ENCODE measurements around the gene ZNF600. TPM values are rescaled to one million over a fixed set of nuclear protein-coding genes. Genes with fewer than 3 reads are reported as not detected.
A peak's percentile ranks its signal among the peaks of the same experiment; 100 is the strongest.
"Not testable (repeated sequence)": the region's sequence is repeated elsewhere in the genome, so short reads cannot be mapped to it uniquely, and the experiment has no call there.

The ZNF600 gene
- 10 to 100 TPM; 11.5 to 35.2 TPM for total RNA-seq

GRCh38 chr19:52786464-52787354 lies at the start of gene ZNF600:
TSS of gene ZNF600 (minus strand) at chr19:52786791. CDS start at chr19:52778888, 7,903 bp downstream.
- H3K36me3 Mint-ChIP-seq = peaks cover 32% of the 10 kb centered on the region
- peak; percentile 91 for DNase-seq (ENCODE audit: low spot score)
- peaks cover 32 to 48% of the 10 kb centered on the region in 2 donors for H3K4me1 Mint-ChIP-seq (ENCODE audit: low read depth in 2 of 2)
- peak within 1 kb of the TSS; percentile 61 to 90 for H3K27ac Mint-ChIP-seq
- H3K4me3 Mint-ChIP-seq = peak within 1 kb of the TSS; percentile 87
- H3K27me3 Mint-ChIP-seq, H3K9me3 Mint-ChIP-seq: not testable (repeated sequence)
- peak; percentile 99 to 100 for ATAC-seq

GRCh38 chr19:52834289-52834688 lies 47.7 kb upstream of the ZNF600 start:
- H3K27me3 Mint-ChIP-seq; ATAC-seq; H3K4me3 Mint-ChIP-seq; DNase-seq (ENCODE audit: low spot score): not testable (repeated sequence)
- Mint-ChIP-seq H3K4me1 (ENCODE audit: low read depth in 2 of 2) (peaks cover 13 to 24% of the 10 kb centered on the region in 2 donors), H3K27ac (peak overlapping the region; percentile 79 to 94), H3K36me3 (peaks cover 53% of the 10 kb centered on the region), H3K9me3 (peaks cover 21% of the 10 kb centered on the region)

GRCh38 chr19:52833541-52833940 lies 47.0 kb upstream of the ZNF600 start:
- peaks cover 13 to 24% of the 10 kb centered on the region in 2 donors for H3K4me1 Mint-ChIP-seq (ENCODE audit: low read depth in 2 of 2)

GRCh38 chr19:52829866-52830265 lies 43.3 kb upstream of the ZNF600 start:
- H3K27ac Mint-ChIP-seq, H3K4me3 Mint-ChIP-seq: not testable (repeated sequence)

More at GRCh38 chr19:52833541-52833940, 47.0 kb upstream of the ZNF600 start:
- DNase-seq (ENCODE audit: low spot score) = peak; percentile 65
- H3K4me3 Mint-ChIP-seq = peak overlapping the region; percentile 57
- H3K36me3 Mint-ChIP-seq = peaks cover 48% of the 10 kb centered on the region
- H3K27me3 Mint-ChIP-seq = not testable (repeated sequence)
- H3K27ac Mint-ChIP-seq = peak overlapping the region; percentile 79 to 94
- ATAC-seq = peak; percentile 54 to 70
- H3K9me3 Mint-ChIP-seq = peaks cover 21% of the 10 kb centered on the region

GRCh38 chr19:52825765-52826164 lies 39.2 kb upstream of the ZNF600 start:
- ATAC-seq = no peak
- H3K27ac Mint-ChIP-seq = no peak overlapping the region

More at GRCh38 chr19:52829866-52830265, 43.3 kb upstream of the ZNF600 start:
- not testable (repeated sequence) for DNase-seq (ENCODE audit: low spot score); ATAC-seq; H3K27me3 Mint-ChIP-seq; H3K9me3 Mint-ChIP-seq
- Mint-ChIP-seq H3K36me3 (peaks cover 20% of the 10 kb centered on the region), H3K4me1 (ENCODE audit: low read depth in 2 of 2) (peaks cover 13 to 24% of the 10 kb centered on the region in 2 donors)

GRCh38 chr19:52823676-52824075 lies 37.1 kb upstream of the ZNF600 start:
- H3K9me3 Mint-ChIP-seq = peaks cover 3% of the 10 kb centered on the region

More at GRCh38 chr19:52825765-52826164, 39.2 kb upstream of the ZNF600 start:
- Mint-ChIP-seq H3K9me3 (peaks cover under 1% of the 10 kb centered on the region), H3K36me3 (peaks cover 8% of the 10 kb centered on the region), H3K4me1 (ENCODE audit: low read depth in 2 of 2) (peaks cover 3 to 5% of the 10 kb centered on the region in 2 donors), H3K27me3 (no peaks in the 10 kb centered on the region), H3K4me3 (no peak overlapping the region)
- DNase-seq (ENCODE audit: low spot score) = no peak

GRCh38 chr19:52821204-52821960 lies 34.8 kb upstream of the ZNF600 start, which contains the start of gene ZNF28:
TSS of gene ZNF28 (minus strand) at chr19:52821633. CDS start at chr19:52817958, 3,675 bp downstream.
- ATAC-seq = peak; percentile 100
- H3K4me3 Mint-ChIP-seq = peak within 1 kb of the TSS; percentile 94
- peak within 1 kb of the TSS; percentile 64 to 90 for H3K27ac Mint-ChIP-seq
- peaks cover 13 to 23% of the 10 kb centered on the region in 2 donors for H3K4me1 Mint-ChIP-seq (ENCODE audit: low read depth in 2 of 2)
- DNase-seq (ENCODE audit: low spot score) = peak; percentile 84
- peaks cover 16% of the 10 kb centered on the region for H3K36me3 Mint-ChIP-seq
- not testable (repeated sequence) for H3K27me3 Mint-ChIP-seq, H3K9me3 Mint-ChIP-seq

More at GRCh38 chr19:52823676-52824075, 37.1 kb upstream of the ZNF600 start:
- ATAC-seq (no peak), DNase-seq (ENCODE audit: low spot score) (no peak)
- Mint-ChIP-seq H3K27me3 (no peaks in the 10 kb centered on the region), H3K4me3 (no peak overlapping the region), H3K27ac (no peak overlapping the region), H3K4me1 (ENCODE audit: low read depth in 2 of 2) (peaks cover 8 to 14% of the 10 kb centered on the region in 2 donors), H3K36me3 (peaks cover 7% of the 10 kb centered on the region)

- Mint-ChIP-seq H3K27ac (peak overlapping the region; percentile 64 to 90), H3K36me3 (peaks cover 16% of the 10 kb centered on the region), H3K4me3 (peak overlapping the region; percentile 94), H3K4me1 (ENCODE audit: low read depth in 2 of 2) (peaks cover 13 to 23% of the 10 kb centered on the region in 2 donors)
- peak; percentile 30 to 64 for ATAC-seq
- not testable (repeated sequence) for DNase-seq (ENCODE audit: low spot score); H3K9me3 Mint-ChIP-seq; H3K27me3 Mint-ChIP-seq
These were observed 34.0 kb upstream of the ZNF600 start for GRCh38 chr19:52820472-52821203.

- ATAC-seq (no peak), DNase-seq (ENCODE audit: low spot score) (no peak)
- peaks cover 39% of the 10 kb centered on the region for H3K36me3 Mint-ChIP-seq
- no peak overlapping the region for H3K4me3 Mint-ChIP-seq
- H3K27me3 Mint-ChIP-seq = no peaks in the 10 kb centered on the region
- peaks cover 3% of the 10 kb centered on the region for H3K9me3 Mint-ChIP-seq
- peaks cover 0 to 3% of the 10 kb centered on the region in 2 donors for H3K4me1 Mint-ChIP-seq (ENCODE audit: low read depth in 2 of 2)
- H3K27ac Mint-ChIP-seq = no peak overlapping the region
These were observed 23.2 kb upstream of the ZNF600 start for GRCh38 chr19:52809801-52810200.

- not testable (repeated sequence) for H3K4me1 Mint-ChIP-seq (ENCODE audit: low read depth in 2 of 2); ATAC-seq; H3K27ac Mint-ChIP-seq; H3K27me3 Mint-ChIP-seq; DNase-seq (ENCODE audit: low spot score); H3K4me3 Mint-ChIP-seq
- peaks cover 85% of the 10 kb centered on the region for H3K36me3 Mint-ChIP-seq
- H3K9me3 Mint-ChIP-seq = peaks cover 35% of the 10 kb centered on the region
These were observed 13.5 kb upstream of the ZNF600 start for GRCh38 chr19:52799950-52800640.

- H3K9me3 Mint-ChIP-seq = peaks cover 4% of the 10 kb centered on the region
These were observed 2.8 kb upstream of the ZNF600 start for GRCh38 chr19:52789440-52789839.

GRCh38 chr19:52786078-52786463 lies 520 bp downstream of the ZNF600 start:
- H3K4me3 Mint-ChIP-seq = peak overlapping the region; percentile 87
- H3K36me3 Mint-ChIP-seq = peaks cover 32% of the 10 kb centered on the region
- peak overlapping the region; percentile 61 to 90 for H3K27ac Mint-ChIP-seq
- peak; percentile 25 to 47 for ATAC-seq
- peaks cover 32 to 45% of the 10 kb centered on the region in 2 donors for H3K4me1 Mint-ChIP-seq (ENCODE audit: low read depth in 2 of 2)
- H3K27me3 Mint-ChIP-seq = no peaks in the 10 kb centered on the region
- peaks cover 4% of the 10 kb centered on the region for H3K9me3 Mint-ChIP-seq
- no peak for DNase-seq (ENCODE audit: low spot score)

More at GRCh38 chr19:52789440-52789839, 2.8 kb upstream of the ZNF600 start:
- Mint-ChIP-seq H3K36me3 (peaks cover 30% of the 10 kb centered on the region), H3K4me1 (ENCODE audit: low read depth in 2 of 2) (peaks cover 23 to 41% of the 10 kb centered on the region in 2 donors), H3K27ac (no peak overlapping the region), H3K27me3 (no peaks in the 10 kb centered on the region), H3K4me3 (peak overlapping the region; percentile 15)
- ATAC-seq (no peak), DNase-seq (ENCODE audit: low spot score) (no peak)
